ENCODE results near the gene TTLL13. TPM values are rescaled to one million over a fixed set of nuclear protein-coding genes. Genes with fewer than 3 reads are reported as not detected.
A peak's percentile ranks its signal among the peaks of the same experiment; 100 is the strongest.

Gene TTLL13
- total RNA-seq, 1 donor from 2014 or later, result not detected

DNA sequence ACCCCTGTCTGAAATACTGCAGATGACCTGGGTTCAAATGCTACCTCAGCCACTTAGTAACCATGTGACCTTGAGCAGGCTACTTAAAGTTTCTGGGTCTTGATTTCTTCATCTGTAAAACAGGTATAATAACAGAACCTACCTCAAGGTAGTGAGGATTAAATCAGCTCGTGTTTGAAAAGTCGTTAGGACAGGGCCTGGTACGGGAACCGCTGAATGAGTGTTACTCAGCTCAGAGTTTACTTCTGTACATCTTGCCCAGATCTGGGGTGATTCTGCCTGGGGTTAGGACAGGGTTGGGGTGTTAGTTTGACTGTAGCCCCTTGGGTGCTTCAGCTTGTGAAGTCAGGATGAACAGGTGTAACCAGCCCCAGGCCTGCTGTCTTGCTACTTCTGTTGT lies 46.4 kb upstream of the TTLL13 start:
- DNase-seq (no peak), ATAC-seq (no peak)
- intact Hi-C loops (cut with DNase I), result no loop called here
- TF ChIP-seq, protein P1, sequence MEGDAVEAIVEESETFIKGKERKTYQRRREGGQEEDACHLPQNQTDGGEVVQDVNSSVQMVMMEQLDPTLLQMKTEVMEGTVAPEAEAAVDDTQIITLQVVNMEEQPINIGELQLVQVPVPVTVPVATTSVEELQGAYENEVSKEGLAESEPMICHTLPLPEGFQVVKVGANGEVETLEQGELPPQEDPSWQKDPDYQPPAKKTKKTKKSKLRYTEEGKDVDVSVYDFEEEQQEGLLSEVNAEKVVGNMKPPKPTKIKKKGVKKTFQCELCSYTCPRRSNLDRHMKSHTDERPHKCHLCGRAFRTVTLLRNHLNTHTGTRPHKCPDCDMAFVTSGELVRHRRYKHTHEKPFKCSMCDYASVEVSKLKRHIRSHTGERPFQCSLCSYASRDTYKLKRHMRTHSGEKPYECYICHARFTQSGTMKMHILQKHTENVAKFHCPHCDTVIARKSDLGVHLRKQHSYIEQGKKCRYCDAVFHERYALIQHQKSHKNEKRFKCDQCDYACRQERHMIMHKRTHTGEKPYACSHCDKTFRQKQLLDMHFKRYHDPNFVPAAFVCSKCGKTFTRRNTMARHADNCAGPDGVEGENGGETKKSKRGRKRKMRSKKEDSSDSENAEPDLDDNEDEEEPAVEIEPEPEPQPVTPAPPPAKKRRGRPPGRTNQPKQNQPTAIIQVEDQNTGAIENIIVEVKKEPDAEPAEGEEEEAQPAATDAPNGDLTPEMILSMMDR (IDR thresholded peaks at IDR 0.05), result no peak
- Histone ChIP-seq H3K4me1 (peaks cover 23% of the 10 kb centered on the region), H3K36me3 (peaks cover 16% of the 10 kb centered on the region), H3K4me3 (peak overlapping the region; percentile 97), H3K27ac (no peak overlapping the region), H3K9me3 (no peaks in the 10 kb centered on the region), H3K27me3 (ENCODE audit: low read depth) (no peaks in the 10 kb centered on the region)

DNA sequence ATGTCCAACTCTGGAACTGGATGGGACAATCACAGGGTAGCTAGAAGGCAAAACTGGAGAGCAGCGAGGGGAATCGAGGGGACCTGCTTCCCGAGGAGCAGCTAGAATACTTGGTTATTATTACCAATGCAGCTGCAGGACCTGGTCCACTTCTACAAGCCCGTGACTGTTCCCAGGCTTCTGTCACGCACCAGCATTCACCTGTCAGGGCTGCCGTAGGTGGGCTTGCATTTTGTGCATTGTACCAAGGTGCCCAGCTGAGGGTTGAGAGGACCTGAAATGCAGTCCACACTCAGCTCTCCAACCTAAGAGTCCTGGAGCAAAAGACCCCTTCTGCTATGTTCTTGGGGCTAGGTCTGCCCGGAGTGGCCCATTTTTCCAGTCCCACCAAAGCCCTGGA lies 45.9 kb upstream of the TTLL13 start:
- Histone ChIP-seq H3K9me3 (no peaks in the 10 kb centered on the region), H3K4me1 (peaks cover 23% of the 10 kb centered on the region), H3K27ac (no peak overlapping the region), H3K4me3 (no peak overlapping the region), H3K27me3 (ENCODE audit: low read depth) (no peaks in the 10 kb centered on the region), H3K36me3 (peaks cover 16% of the 10 kb centered on the region)
- DNase-seq (no peak), ATAC-seq (no peak)
- intact Hi-C loops (cut with DNase I), result no loop called here
- TF ChIP-seq, protein P1 (IDR thresholded peaks at IDR 0.05), result no peak

DNA sequence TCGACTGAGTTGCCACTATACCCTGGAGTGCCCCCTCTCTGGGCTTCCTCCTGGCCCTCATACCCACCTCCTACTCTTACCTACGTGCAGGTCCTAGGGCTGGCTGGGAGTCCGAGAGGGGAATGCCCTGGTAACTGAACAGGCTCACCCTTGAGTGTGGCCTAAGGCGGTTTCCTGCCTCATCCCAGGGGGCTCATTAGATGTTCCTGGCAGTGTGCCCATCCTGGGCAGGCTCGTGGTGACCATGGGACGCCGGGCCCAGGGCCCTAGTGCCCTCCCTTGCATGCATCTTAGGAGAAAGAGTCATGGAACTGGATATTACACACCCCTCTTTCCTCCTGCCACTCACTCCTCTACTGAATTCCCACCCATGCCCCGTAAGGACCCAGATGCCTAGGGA lies 45.4 kb upstream of the TTLL13 start:
- DNase-seq (no peak), ATAC-seq (no peak)
- Histone ChIP-seq H3K9me3 (no peaks in the 10 kb centered on the region), H3K27me3 (ENCODE audit: low read depth) (no peaks in the 10 kb centered on the region), H3K4me3 (no peak overlapping the region), H3K27ac (no peak overlapping the region), H3K36me3 (peaks cover 16% of the 10 kb centered on the region), H3K4me1 (peaks cover 23% of the 10 kb centered on the region)
- TF ChIP-seq, protein P1 (IDR thresholded peaks at IDR 0.05), result no peak
- intact Hi-C loops (cut with DNase I), result no loop called here

DNA sequence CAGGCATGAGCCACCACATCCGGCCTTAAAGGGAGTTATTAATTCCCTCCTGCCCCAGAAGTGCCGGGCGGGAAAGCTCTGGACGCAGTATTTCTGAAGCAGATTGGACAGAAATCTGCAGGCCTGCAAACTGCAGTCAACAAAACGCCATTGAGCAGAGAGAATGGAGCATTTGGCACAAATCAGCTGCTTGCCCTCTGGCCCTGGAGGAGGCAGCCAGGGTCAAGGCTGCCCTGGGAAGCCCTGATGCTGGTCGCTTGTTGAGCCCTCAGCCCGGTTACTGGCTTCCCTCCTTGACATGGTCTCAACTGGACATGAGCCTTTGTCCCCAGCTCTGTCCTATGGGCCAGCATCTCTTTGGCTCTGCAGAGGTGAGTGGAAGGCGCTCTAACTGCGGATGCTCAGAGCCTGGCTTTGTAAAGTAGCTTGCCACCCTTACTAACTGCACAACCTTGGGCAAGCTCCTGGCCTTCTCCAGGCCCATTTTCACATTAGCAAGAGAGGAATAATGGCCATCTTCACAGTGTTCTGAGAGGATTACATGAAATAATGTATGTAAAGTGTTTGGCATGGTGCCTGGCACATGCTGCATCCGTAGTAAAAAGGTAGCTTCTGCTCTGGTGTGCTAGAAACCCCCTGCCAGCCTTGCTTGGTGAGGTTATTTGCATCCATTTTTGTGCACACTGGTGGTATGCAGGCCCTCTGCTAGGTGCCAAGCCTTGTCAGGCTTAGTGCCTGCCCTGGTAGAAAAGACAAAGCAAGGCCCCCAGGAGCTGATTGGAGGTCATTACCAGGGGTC lies 44.1 kb upstream of the TTLL13 start:
- TF ChIP-seq, protein P1 (IDR thresholded peaks at IDR 0.05), result no peak
- Histone ChIP-seq H3K27me3 (ENCODE audit: low read depth) (no peaks in the 10 kb centered on the region), H3K4me1 (peaks cover 28% of the 10 kb centered on the region), H3K4me3 (no peak overlapping the region), H3K36me3 (peaks cover 16% of the 10 kb centered on the region), H3K27ac (no peak overlapping the region), H3K9me3 (no peaks in the 10 kb centered on the region)
- ATAC-seq (no peak), DNase-seq (no peak)
- intact Hi-C loops (cut with DNase I), result no loop called here

DNA sequence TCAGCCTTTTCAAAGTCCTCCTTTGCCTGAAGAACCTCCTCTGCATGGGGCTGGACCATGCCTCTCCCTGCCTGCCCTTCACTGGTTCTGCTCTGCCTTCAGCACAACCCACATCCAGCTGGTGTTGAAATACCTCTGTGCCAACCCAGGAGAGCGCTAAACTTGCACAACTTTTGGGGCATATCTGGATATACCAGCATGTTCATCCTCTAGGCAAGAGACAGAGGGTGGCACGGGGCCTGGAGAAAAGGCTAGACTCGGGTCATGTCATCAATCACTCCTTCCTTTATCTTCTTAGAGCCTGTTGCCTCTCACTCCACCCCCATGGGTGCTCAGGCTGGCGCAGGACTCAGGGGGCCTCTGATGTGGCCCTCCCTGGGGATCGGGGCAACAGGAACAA lies 43.5 kb upstream of the TTLL13 start:
- no peak for ATAC-seq
- no peaks in the 10 kb centered on the region for H3K9me3 ChIP-seq
- no peak overlapping the region for H3K4me3 ChIP-seq
- TF ChIP-seq, protein P1 (IDR thresholded peaks at IDR 0.05), result no peak
- no peak for DNase-seq
- H3K27me3 ChIP-seq (ENCODE audit: low read depth), result no peaks in the 10 kb centered on the region
- H3K4me1 ChIP-seq, result peaks cover 30% of the 10 kb centered on the region
- H3K27ac ChIP-seq, result no peak overlapping the region
- peaks cover 16% of the 10 kb centered on the region for H3K36me3 ChIP-seq
- intact Hi-C loops (cut with DNase I), result no loop called here
